ENCODE results near the gene IL6ST.
"Not testable (repeated sequence)": the region's sequence is repeated elsewhere in the genome, so short reads cannot be mapped to it uniquely, and the experiment has no call there.

IL6ST gene

DNA sequence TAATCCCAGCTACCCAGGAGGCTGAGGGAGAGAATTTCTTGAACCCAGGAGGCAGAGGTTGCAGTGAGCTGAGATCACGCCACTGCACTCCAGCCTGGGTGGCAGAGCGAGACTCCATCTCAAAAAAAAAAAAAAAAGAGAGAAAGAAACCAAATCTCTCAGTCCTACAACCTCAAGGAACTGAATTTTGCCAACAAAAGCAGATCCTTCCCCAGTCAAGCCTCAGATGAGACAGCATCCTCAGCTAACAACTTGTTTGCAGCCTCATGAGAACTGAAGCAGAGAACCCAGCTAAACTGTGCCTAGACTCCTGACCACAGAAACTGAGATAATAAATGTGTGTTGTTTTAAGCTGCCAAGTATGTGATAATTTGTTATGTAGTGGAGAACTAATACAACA, 7.5 kb upstream of the IL6ST start:
- TF ChIP-seq, protein P1, sequence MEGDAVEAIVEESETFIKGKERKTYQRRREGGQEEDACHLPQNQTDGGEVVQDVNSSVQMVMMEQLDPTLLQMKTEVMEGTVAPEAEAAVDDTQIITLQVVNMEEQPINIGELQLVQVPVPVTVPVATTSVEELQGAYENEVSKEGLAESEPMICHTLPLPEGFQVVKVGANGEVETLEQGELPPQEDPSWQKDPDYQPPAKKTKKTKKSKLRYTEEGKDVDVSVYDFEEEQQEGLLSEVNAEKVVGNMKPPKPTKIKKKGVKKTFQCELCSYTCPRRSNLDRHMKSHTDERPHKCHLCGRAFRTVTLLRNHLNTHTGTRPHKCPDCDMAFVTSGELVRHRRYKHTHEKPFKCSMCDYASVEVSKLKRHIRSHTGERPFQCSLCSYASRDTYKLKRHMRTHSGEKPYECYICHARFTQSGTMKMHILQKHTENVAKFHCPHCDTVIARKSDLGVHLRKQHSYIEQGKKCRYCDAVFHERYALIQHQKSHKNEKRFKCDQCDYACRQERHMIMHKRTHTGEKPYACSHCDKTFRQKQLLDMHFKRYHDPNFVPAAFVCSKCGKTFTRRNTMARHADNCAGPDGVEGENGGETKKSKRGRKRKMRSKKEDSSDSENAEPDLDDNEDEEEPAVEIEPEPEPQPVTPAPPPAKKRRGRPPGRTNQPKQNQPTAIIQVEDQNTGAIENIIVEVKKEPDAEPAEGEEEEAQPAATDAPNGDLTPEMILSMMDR (IDR thresholded peaks at IDR 0.05; ENCODE audit: low read depth, low read length): no peak
- Histone ChIP-seq H3K36me3 (replicated peaks; ENCODE audit: low read depth, low read length) (no peaks in the 10 kb centered on the region), H3K9me3 (ENCODE audit: insufficient read depth, low read length) (peaks cover 7% of the 10 kb centered on the region; the same call in 1 of the 2 replicates), H3K79me2 (ENCODE audit: low read length) (no peaks in the 10 kb centered on the region), H3K4me3 (ENCODE audit: low read length) (no peak overlapping the region), H3K27ac (ENCODE audit: low read length) (no peak overlapping the region), H3K4me1 (ENCODE audit: low read length) (peaks cover 31% of the 10 kb centered on the region), H3K4me2 (ENCODE audit: low read length) (no peak overlapping the region), H3K9ac (ENCODE audit: low read length) (no peak overlapping the region), H4K20me1 (ENCODE audit: insufficient read depth, low read length) (no peaks in the 10 kb centered on the region), H3K27me3 (ENCODE audit: low read depth, low read length) (peaks cover 38% of the 10 kb centered on the region), H2AFZ (ENCODE audit: low read depth, low read length) (no peak overlapping the region)

DNA sequence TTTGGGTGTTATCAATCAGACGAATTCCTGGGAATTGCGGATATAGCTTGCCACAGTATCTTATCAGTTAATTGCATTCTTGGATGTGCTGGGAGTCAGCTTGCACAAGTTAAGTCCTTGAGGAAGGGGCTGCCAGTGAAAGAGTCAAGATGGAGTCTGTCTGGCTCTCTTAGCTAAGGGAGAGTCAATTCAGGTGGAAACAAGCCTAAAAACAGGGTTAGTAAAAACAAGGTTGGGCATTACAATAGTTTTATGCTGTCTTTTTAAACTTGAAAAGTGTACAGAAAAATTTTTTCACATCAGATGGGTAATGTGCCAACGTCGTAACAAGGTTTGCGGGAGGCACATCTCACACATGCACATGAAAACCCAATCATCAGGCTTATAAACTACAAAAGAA, 5.5 kb upstream of the IL6ST start:
- Histone ChIP-seq H3K27me3 (ENCODE audit: low read depth, low read length) (peaks cover 44% of the 10 kb centered on the region), H3K4me1 (ENCODE audit: low read length) (peaks cover 14% of the 10 kb centered on the region)
- H3K9me3 ChIP-seq (ENCODE audit: insufficient read depth, low read length); H3K4me2 ChIP-seq (ENCODE audit: low read length); H3K9ac ChIP-seq (ENCODE audit: low read length); H4K20me1 ChIP-seq (ENCODE audit: insufficient read depth, low read length); H3K4me3 ChIP-seq (ENCODE audit: low read length); H3K79me2 ChIP-seq (ENCODE audit: low read length); H3K27ac ChIP-seq (ENCODE audit: low read length); H2AFZ ChIP-seq (ENCODE audit: low read depth, low read length); H3K36me3 ChIP-seq (replicated peaks; ENCODE audit: low read depth, low read length): not testable (repeated sequence)

DNA sequence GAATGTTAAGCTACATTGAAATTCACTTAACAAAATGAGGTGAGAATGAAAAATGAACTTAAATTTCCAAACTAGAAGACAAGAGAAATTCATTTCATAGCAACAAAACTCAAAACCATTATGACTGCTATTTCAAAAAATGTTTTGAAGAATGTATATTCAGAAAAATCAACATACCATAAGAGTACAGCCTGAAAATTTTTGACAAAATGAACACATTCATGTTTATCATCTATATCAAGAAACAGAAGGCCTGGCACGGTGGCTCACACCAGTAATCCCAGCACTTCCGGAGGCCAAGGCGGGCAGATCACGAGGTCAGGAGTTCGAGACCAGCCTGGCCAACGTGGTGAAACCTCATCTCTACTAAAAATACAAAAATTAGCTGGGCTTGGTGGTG, 4.2 kb upstream of the IL6ST start:
- Histone ChIP-seq H3K27me3 (ENCODE audit: low read depth, low read length) (peaks cover 31% of the 10 kb centered on the region), H3K4me1 (ENCODE audit: low read length) (peaks cover 13% of the 10 kb centered on the region)

DNA sequence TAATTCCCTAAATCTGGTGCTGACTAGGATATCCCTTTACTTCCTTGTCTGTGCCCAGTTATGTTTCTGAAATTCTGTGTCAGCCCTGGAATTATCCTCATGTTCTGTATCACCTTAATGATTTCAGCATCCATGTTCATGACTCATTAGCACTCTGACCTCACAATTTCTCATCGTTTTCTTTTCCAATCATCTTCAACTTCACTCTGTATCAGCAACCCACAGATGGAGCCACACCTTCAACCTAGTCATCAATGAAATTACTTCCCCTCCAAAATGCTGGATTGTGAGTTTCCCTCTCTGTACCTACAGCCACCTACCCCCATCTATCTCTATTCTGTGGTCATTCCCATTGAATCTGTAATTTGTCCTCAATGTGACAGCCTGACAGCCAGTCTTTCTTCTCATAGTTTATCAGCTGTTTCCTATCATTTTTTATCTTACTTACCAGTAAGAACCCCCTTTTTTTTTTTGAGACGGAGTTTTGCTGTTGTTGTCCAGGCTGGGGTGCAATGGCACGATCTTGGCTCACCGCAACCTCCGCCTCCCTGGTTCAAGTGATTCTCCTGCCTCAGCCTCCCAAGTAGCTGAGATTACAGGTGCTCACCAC, 3.1 kb upstream of the IL6ST start:
- Histone ChIP-seq H4K20me1 (ENCODE audit: insufficient read depth, low read length) (no peaks in the 10 kb centered on the region), H3K27ac (ENCODE audit: low read length) (no peak overlapping the region), H3K4me2 (ENCODE audit: low read length) (no peak overlapping the region), H3K36me3 (replicated peaks; ENCODE audit: low read depth, low read length) (no peaks in the 10 kb centered on the region), H3K79me2 (ENCODE audit: low read length) (peaks cover 8% of the 10 kb centered on the region; the same call in 1 of the 2 replicates), H3K4me1 (ENCODE audit: low read length) (peaks cover 7% of the 10 kb centered on the region; the same call in 1 of the 2 replicates), H3K9ac (ENCODE audit: low read length) (no peak overlapping the region), H3K27me3 (ENCODE audit: low read depth, low read length) (peaks cover 24% of the 10 kb centered on the region), H3K9me3 (ENCODE audit: insufficient read depth, low read length) (peaks cover 6% of the 10 kb centered on the region; the same call in 1 of the 2 replicates), H2AFZ (ENCODE audit: low read depth, low read length) (no peak overlapping the region), H3K4me3 (ENCODE audit: low read length) (no peak overlapping the region)
- no peak for TF ChIP-seq EZH2phosphoT487 (IDR thresholded peaks at IDR 0.05; ENCODE audit: low read depth)
- TF ChIP-seq, protein P1 (IDR thresholded peaks at IDR 0.05; ENCODE audit: low read depth, low read length): no peak

More for the DNA sequence above, 4.2 kb upstream of the IL6ST start:
- H3K36me3 ChIP-seq (replicated peaks; ENCODE audit: low read depth, low read length): no peaks in the 10 kb centered on the region
- H3K4me2 ChIP-seq (ENCODE audit: low read length): no peak overlapping the region
- H3K9me3 ChIP-seq (ENCODE audit: insufficient read depth, low read length): peaks cover 7% of the 10 kb centered on the region; the same call in 1 of the 2 replicates
- no peak overlapping the region for H3K9ac ChIP-seq (ENCODE audit: low read length)
- H2AFZ ChIP-seq (ENCODE audit: low read depth, low read length): no peak overlapping the region
- no peaks in the 10 kb centered on the region for H4K20me1 ChIP-seq (ENCODE audit: insufficient read depth, low read length)
- no peak overlapping the region for H3K4me3 ChIP-seq (ENCODE audit: low read length)
- TF ChIP-seq, protein P1 (IDR thresholded peaks at IDR 0.05; ENCODE audit: low read depth, low read length): no peak
- no peak for TF ChIP-seq EZH2phosphoT487 (IDR thresholded peaks at IDR 0.05; ENCODE audit: low read depth)
- H3K79me2 ChIP-seq (ENCODE audit: low read length): peaks cover 4% of the 10 kb centered on the region; the same call in 1 of the 2 replicates
- no peak overlapping the region for H3K27ac ChIP-seq (ENCODE audit: low read length)
